H1 (cell line): ENCODE data around the gene CST11. TPM values are rescaled to one million over a fixed set of nuclear protein-coding genes. Genes with fewer than 3 reads are reported as not detected.

Source experiments
- ATF2 ChIP-seq: IDR thresholded peaks from 2 replicates; pipeline ENCODE4 v1.6.1; 2012; ENCODE audit warnings: low read length, inconsistent platforms
- CREB1 ChIP-seq: IDR thresholded peaks from 2 replicates; pipeline ENCODE4 v1.6.1; 2012; ENCODE audit warnings: inconsistent platforms
- E2F6 ChIP-seq: IDR thresholded peaks from 2 replicates; pipeline ENCODE4 v1.6.1; 2012; ENCODE audit warnings: inconsistent platforms
- FOSL1 ChIP-seq: IDR thresholded peaks from 2 replicates; pipeline ENCODE4 v1.6.1; 2011; ENCODE audit warnings: mild to moderate bottlenecking, low read depth, low read length, moderate library complexity; ENCODE audit not compliant: insufficient read depth
- NRF1 ChIP-seq: IDR thresholded peaks from 2 replicates; pipeline ENCODE4 v1.6.1; 2011; ENCODE audit warnings: mild to moderate bottlenecking, low read depth, low read length, improper control_type of control experiment
- SAP30 ChIP-seq: fragments of 300-600 bp; sonication (generic); IDR thresholded peaks from 2 replicates; pipeline ENCODE4 v1.7.1; 2012; ENCODE audit warnings: low read length, moderate library complexity, mild to moderate bottlenecking, inconsistent platforms; ENCODE audit not compliant: insufficient read depth, insufficient replicate concordance
- SIN3A ChIP-seq, 2 experiments: IDR thresholded peaks in 1 of 2; conservative IDR thresholded peaks in 1 of 2; 2 replicates each; pipeline ENCODE4 v1.6.1; 2011 to 2012; ENCODE audit warnings: low read length in 2 of 2, improper control_type of control experiment in 1 of 2, low read depth in 1 of 2, mild to moderate bottlenecking in 1 of 2
- SIRT6 ChIP-seq: IDR thresholded peaks from one replicate; pipeline ENCODE4 v1.7.1; 2012; ENCODE audit warnings: low read length, inconsistent platforms
- SP4 ChIP-seq: IDR thresholded peaks from 2 replicates; pipeline ENCODE4 v1.6.1; 2012; ENCODE audit warnings: low read length, inconsistent platforms
- polyA plus RNA-seq, 7 experiments: library from polyadenylated mRNA; depleted of rRNA in 3 of 7; stranded (reverse) in 5 of 7; unstranded in 2 of 7; fragments of >200 nt in 5 of 7; fragments of 200-250 nt in 2 of 7; gene quantifications; 1 replicate in 5 of 7; 2 replicates in 1 of 7; 4 replicates in 1 of 7; pipeline versions ENCODE4 v1.2.1 to v1.2.3, GENCODE V29; 2011 to 2013; ENCODE audit warnings: missing spikeins in 2 of 7, mixed read lengths in 2 of 7
- total RNA-seq: library from RNA; stranded (reverse); fragmentation: NEBNext Ultra II Directional; extraction: Animal tissue kit (Norgen Biotek cat#: 25700); gene quantifications from 2 replicates; pipeline ENCODE4 v1.2.1, GENCODE V29; 2021

CST11 gene
- total and polyA plus RNA-seq, 2 of the 8 experiments (the other 6 are each of a cell fraction or from before 2014, with no cell fraction given), result 2.0 TPM; not detected in 1

- TF ChIP-seq SAP30 (no peak), NRF1 (no peak), SP4 (no peak), E2F6 (no peak), SIRT6 (no peak), ATF2 (no peak), CREB1 (no peak), SIN3A (conservative IDR thresholded peaks at IDR 0.05 in 1 of 2, IDR thresholded peaks at IDR 0.05 in 1 of 2; ENCODE audit: low read depth in 1 of 2, low read length in 2 of 2) (no peak), FOSL1 (no peak)
These were observed at the start of gene CST11 (continued) for GRCh38 chr20:23452776-23453175.
